Central memory CD8-positive, alpha-beta T cell (primary cell): ENCODE data around the gene PPDPF.

Experiments
- ATAC-seq: fragments of 150-1000 bp; cut with Tn5 transposase; replicated peaks from 2 replicates; pipeline ENCODE4 v1.10.0; 2022; ENCODE audit warnings: mild to moderate bottlenecking, moderate FRiP score, moderate number of reproducible peaks; ENCODE audit not compliant: poor library complexity, severe bottlenecking; ENCODE audit errors: extremely low read depth
- DNase-seq, 2 donors: peaks; one replicate each; pipeline ENCODE4 v3.0.0; 2021; ENCODE audit warnings: low spot score in 2 of 2
- H3K27ac Mint-ChIP-seq: one replicate; pipeline ENCODE4 v1.8.0; 2022; ENCODE audit warnings: low read depth, mild to moderate bottlenecking, moderate library complexity, mixed read lengths
- H3K27me3 Mint-ChIP-seq: one replicate; pipeline ENCODE4 v1.8.0; 2022; ENCODE audit warnings: mixed read lengths
- H3K36me3 Mint-ChIP-seq: one replicate; pipeline ENCODE4 v1.8.0; 2022; ENCODE audit warnings: mild to moderate bottlenecking, moderate library complexity, mixed read lengths; ENCODE audit not compliant: insufficient read depth
- H3K4me1 Mint-ChIP-seq: one replicate; pipeline ENCODE4 v1.8.0; 2022; ENCODE audit warnings: mixed read lengths
- H3K4me3 Mint-ChIP-seq: one replicate; pipeline ENCODE4 v1.8.0; 2022; ENCODE audit warnings: mild to moderate bottlenecking, moderate library complexity, mixed read lengths
- H3K9me3 Mint-ChIP-seq: one replicate; pipeline ENCODE4 v1.8.0; 2022; ENCODE audit warnings: mixed read lengths

The PPDPF gene

GRCh38 chr20:63533871-63534393, 13.4 kb downstream of the PPDPF start:
- Mint-ChIP-seq H3K27ac (no peak overlapping the region), H3K27me3 (no peaks in the 10 kb centered on the region), H3K9me3 (no peaks in the 10 kb centered on the region), H3K4me3 (no peak overlapping the region), H3K4me1 (peaks cover 2% of the 10 kb centered on the region), H3K36me3 (peaks cover 7% of the 10 kb centered on the region)
- DNase-seq = no peak
- no peak for ATAC-seq

GRCh38 chr20:63534427-63534830, 13.9 kb downstream of the PPDPF start:
- Mint-ChIP-seq H3K27ac (no peak overlapping the region), H3K4me1 (no peaks in the 10 kb centered on the region), H3K4me3 (no peak overlapping the region), H3K27me3 (no peaks in the 10 kb centered on the region), H3K36me3 (peaks cover 6% of the 10 kb centered on the region), H3K9me3 (no peaks in the 10 kb centered on the region)
- no peak for ATAC-seq
- no peak for DNase-seq

- Mint-ChIP-seq H3K9me3 (no peaks in the 10 kb centered on the region), H3K4me1 (no peaks in the 10 kb centered on the region), H3K4me3 (no peak overlapping the region), H3K27me3 (no peaks in the 10 kb centered on the region), H3K36me3 (peaks cover 4% of the 10 kb centered on the region), H3K27ac (no peak overlapping the region)
- ATAC-seq (no peak), DNase-seq (no peak)
Measured at GRCh38 chr20:63534831-63535651, 14.5 kb downstream of the PPDPF start.

- Mint-ChIP-seq H3K4me1 (no peaks in the 10 kb centered on the region), H3K27me3 (no peaks in the 10 kb centered on the region), H3K36me3 (peaks cover 6% of the 10 kb centered on the region), H3K4me3 (peak overlapping the region; percentile 42), H3K9me3 (no peaks in the 10 kb centered on the region), H3K27ac (no peak overlapping the region)
- no peak for ATAC-seq
- DNase-seq = no peak
Measured at GRCh38 chr20:63536241-63536977, 15.8 kb downstream of the PPDPF start.

- peak; percentile 3 for ATAC-seq
- Mint-ChIP-seq H3K9me3 (no peaks in the 10 kb centered on the region), H3K27ac (peak within 1 kb of the TSS; percentile 73), H3K36me3 (peaks cover 7% of the 10 kb centered on the region), H3K4me3 (peak within 1 kb of the TSS; percentile 67), H3K27me3 (no peaks in the 10 kb centered on the region), H3K4me1 (no peaks in the 10 kb centered on the region)
- DNase-seq = no peak
Measured at GRCh38 chr20:63536997-63537524, 16.5 kb downstream of the PPDPF start, which contains the start of gene PTK6. Gene PTK6 (minus strand): TSS chr20:63537376. CDS start chr20:63537314, 62 bp downstream.

GRCh38 chr20:63537525-63538203, 17.1 kb downstream of the PPDPF start:
- no peaks in the 10 kb centered on the region for H3K4me1 Mint-ChIP-seq
- peak overlapping the region; percentile 67 for H3K4me3 Mint-ChIP-seq
- no peaks in the 10 kb centered on the region for H3K27me3 Mint-ChIP-seq
- H3K27ac Mint-ChIP-seq = peak overlapping the region; percentile 73
- no peaks in the 10 kb centered on the region for H3K9me3 Mint-ChIP-seq
- DNase-seq = peak; percentile 88 to 94
- peak; percentile 93 for ATAC-seq
- peaks cover 7% of the 10 kb centered on the region for H3K36me3 Mint-ChIP-seq

GRCh38 chr20:63538204-63539091, 17.9 kb downstream of the PPDPF start:
- no peaks in the 10 kb centered on the region for H3K27me3 Mint-ChIP-seq
- no peaks in the 10 kb centered on the region for H3K9me3 Mint-ChIP-seq
- ATAC-seq (peak; percentile 7), DNase-seq (peak in 1 of 2 donors; percentile 47)
- peak overlapping the region; percentile 73 for H3K27ac Mint-ChIP-seq
- no peaks in the 10 kb centered on the region for H3K4me1 Mint-ChIP-seq
- peaks cover 7% of the 10 kb centered on the region for H3K36me3 Mint-ChIP-seq
- H3K4me3 Mint-ChIP-seq = peak overlapping the region; percentile 67

GRCh38 chr20:63539092-63539430, 18.5 kb downstream of the PPDPF start:
- peaks cover 7% of the 10 kb centered on the region for H3K36me3 Mint-ChIP-seq
- H3K9me3 Mint-ChIP-seq = no peaks in the 10 kb centered on the region
- H3K4me3 Mint-ChIP-seq = no peak overlapping the region
- H3K4me1 Mint-ChIP-seq = no peaks in the 10 kb centered on the region
- no peak overlapping the region for H3K27ac Mint-ChIP-seq
- H3K27me3 Mint-ChIP-seq = no peaks in the 10 kb centered on the region
- no peak for ATAC-seq
- no peak for DNase-seq

GRCh38 chr20:63539441-63540370, 19.1 kb downstream of the PPDPF start:
- H3K9me3 Mint-ChIP-seq = no peaks in the 10 kb centered on the region
- DNase-seq (no peak), ATAC-seq (no peak)
- no peak overlapping the region for H3K27ac Mint-ChIP-seq
- no peaks in the 10 kb centered on the region for H3K27me3 Mint-ChIP-seq
- H3K36me3 Mint-ChIP-seq = peaks cover 7% of the 10 kb centered on the region
- no peak overlapping the region for H3K4me3 Mint-ChIP-seq
- no peaks in the 10 kb centered on the region for H3K4me1 Mint-ChIP-seq

- H3K9me3 Mint-ChIP-seq = no peaks in the 10 kb centered on the region
- H3K4me1 Mint-ChIP-seq = peaks cover 5% of the 10 kb centered on the region
- no peaks in the 10 kb centered on the region for H3K27me3 Mint-ChIP-seq
- no peak overlapping the region for H3K27ac Mint-ChIP-seq
- DNase-seq = no peak
- ATAC-seq = no peak
- H3K36me3 Mint-ChIP-seq = peaks cover 7% of the 10 kb centered on the region
- H3K4me3 Mint-ChIP-seq = no peak overlapping the region
Measured at GRCh38 chr20:63540417-63541186, 20.0 kb downstream of the PPDPF start.
